GM19099 (cell line): ENCODE measurements around the gene SIPA1L3.

Source experiments
- POLR2A ChIP-seq: IDR thresholded peaks from 3 replicates; pipeline ENCODE4 v1.6.1; 2011; ENCODE audit warnings: low read depth; ENCODE audit not compliant: insufficient read length; ENCODE audit errors: extremely low read depth

Gene SIPA1L3

GRCh38 chr19:37932985-37933936 lies 26.3 kb downstream of the SIPA1L3 start:
- TF ChIP-seq POLR2A: no peak

GRCh38 chr19:37933937-37934358 lies 26.9 kb downstream of the SIPA1L3 start:
- no peak for TF ChIP-seq POLR2A

- TF ChIP-seq POLR2A: no peak
Observed at GRCh38 chr19:37935341-37935740, 28.3 kb downstream of the SIPA1L3 start.

- no peak for TF ChIP-seq POLR2A
Observed at GRCh38 chr19:37936166-37936565, 29.2 kb downstream of the SIPA1L3 start.

- TF ChIP-seq POLR2A: no peak
Observed at GRCh38 chr19:37936886-37937285, 29.9 kb downstream of the SIPA1L3 start.

GRCh38 chr19:37938353-37938752 lies 31.3 kb downstream of the SIPA1L3 start:
- TF ChIP-seq POLR2A: no peak

GRCh38 chr19:37941782-37942515 lies 34.9 kb downstream of the SIPA1L3 start:
- no peak for TF ChIP-seq POLR2A

- TF ChIP-seq POLR2A: no peak
Observed at GRCh38 chr19:37942516-37942902, 35.5 kb downstream of the SIPA1L3 start.

- TF ChIP-seq POLR2A: no peak
Observed at GRCh38 chr19:37943480-37943879, 36.5 kb downstream of the SIPA1L3 start.

- no peak for TF ChIP-seq POLR2A
Observed at GRCh38 chr19:37946132-37946531, 39.1 kb downstream of the SIPA1L3 start.

GRCh38 chr19:37947778-37948177 lies 40.8 kb downstream of the SIPA1L3 start:
- no peak for TF ChIP-seq POLR2A

- TF ChIP-seq POLR2A: no peak
Observed at GRCh38 chr19:37948362-37948761, 41.4 kb downstream of the SIPA1L3 start.

GRCh38 chr19:37950471-37951175 lies 43.6 kb downstream of the SIPA1L3 start:
- no peak for TF ChIP-seq POLR2A

- no peak for TF ChIP-seq POLR2A
Observed at GRCh38 chr19:37951816-37952210, 44.8 kb downstream of the SIPA1L3 start.
